RKO (cell line): ENCODE results near the gene CD164.
"Not testable (repeated sequence)": the region's sequence is repeated elsewhere in the genome, so short reads cannot be mapped to it uniquely, and the experiment has no call there.

ENCODE experiments used
- DNase-seq: peaks from one replicate; pipeline ENCODE4 v3.0.0-alpha.2; 2016; ENCODE audit warnings: low spot score

The CD164 gene

DNA sequence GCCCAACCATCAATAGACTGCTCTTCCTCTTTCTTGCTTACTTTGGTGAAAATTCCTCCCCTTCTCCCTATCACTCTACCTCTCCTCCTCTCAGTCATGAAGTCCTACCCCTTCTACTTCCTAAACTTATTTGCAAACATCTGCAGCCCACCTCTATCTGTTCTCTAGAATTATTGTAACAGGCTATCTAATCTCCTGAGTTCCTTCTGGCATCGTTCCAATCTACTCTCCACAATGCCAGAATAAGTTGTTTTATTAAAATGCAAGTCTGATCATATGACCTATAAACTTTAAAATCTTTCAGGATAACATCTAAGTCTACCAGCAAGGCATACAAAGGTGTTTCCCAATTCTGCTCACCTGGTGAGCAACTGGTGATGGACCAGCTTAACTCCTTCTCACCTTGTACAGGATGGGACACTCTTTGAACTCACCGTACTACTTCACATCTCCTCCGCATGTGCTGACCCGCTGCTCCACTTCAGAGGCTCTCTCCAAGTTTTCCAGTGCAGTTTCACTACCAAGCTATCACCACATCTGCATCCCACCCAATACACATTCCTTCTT lies 7.9 kb downstream of the CD164 start:
- no peak for DNase-seq

DNA sequence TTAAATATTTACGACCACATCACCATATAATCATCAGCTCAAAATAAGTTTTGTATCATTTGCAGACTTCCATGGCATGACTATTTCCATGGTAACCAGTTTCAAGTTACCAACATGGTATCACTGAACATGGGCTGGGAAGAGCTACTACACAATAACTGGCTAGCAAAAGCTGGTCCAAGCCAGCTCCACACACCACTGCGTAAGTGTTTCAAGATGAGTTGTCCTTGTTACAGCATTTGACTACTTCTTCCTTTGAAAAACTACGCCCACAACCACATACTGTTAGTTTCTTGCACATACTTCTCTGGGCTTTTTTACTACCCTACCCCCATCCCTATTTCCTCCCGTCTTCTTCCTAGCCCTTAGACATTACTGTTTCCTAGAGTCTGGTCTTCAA lies 8.5 kb downstream of the CD164 start:
- DNase-seq, result peak; percentile 15

DNA sequence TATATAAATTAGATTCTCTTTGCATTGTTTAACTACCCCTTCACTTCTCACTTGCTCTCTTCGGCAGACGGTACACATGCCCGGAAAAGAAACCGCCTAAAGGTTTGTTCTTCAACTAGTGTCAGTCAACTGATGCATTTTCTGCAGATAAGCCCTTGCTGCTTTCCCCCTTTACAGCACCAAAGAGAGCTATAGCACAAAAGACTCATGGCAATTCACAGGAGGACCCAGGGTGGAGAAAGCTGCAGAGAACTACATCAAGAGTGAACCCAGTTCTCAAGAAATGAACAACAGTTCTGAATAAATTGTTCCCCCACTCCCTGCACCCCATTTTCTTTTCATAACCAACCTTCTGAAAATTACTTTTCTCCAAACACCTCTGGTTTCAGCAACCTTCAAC lies 8.9 kb downstream of the CD164 start:
- DNase-seq, result no peak

DNA sequence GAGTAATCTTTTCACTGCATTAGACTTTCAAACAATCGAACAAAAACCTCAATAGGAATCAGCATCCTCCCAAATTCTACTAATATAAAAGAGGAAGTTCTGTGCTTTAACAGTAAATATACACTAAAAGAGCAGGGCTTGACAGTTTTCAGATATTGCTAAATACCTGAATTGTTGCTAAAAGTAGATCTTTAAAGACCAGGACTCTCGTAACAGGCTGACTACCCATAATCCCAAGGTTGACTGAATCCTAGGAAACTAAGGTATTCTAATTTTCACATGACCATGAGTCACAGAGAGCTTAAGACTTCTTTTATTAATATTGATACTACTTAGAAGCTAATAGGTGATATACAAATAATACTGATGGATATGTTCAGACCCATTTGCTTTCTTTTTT lies 10.1 kb downstream of the CD164 start:
- DNase-seq, result no peak

DNA sequence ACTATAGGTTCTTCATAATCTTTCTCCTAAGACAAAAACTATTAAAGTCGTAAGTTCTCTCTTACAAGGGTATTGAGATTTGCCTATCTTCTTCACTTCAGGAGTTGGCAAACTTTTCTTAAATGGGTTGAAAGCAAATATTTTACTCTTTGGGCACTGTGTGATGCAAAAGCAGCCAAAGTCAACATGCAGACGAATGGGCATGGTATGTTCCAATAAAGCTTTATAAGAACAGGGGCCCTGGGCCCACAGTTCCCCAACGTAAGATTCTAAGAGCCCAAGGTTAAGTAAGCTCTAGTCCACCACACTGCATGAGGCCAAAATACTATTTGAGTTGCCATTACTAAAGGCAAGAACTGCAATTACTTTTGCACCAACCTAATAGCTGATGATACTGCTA lies 11.5 kb downstream of the CD164 start:
- no peak for DNase-seq

DNA sequence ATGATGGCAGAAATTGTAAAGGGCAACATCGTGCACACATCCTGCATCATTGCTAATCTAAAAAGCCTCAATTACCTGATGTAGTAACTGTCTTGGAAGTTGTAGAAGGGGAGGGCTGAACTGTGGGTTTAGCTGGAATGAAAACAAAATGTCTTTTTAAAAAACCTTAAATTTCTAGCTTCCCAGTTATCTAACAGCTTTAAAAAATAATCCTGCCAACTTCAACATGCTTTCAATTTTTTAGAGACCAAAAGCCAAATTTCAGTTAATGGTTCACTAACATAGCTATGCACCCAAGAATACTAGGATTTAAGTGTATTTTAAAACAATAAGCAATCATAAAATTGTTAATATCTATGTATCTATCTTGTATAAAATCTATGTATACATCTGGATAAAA lies 11.9 kb downstream of the CD164 start:
- no peak for DNase-seq

DNA sequence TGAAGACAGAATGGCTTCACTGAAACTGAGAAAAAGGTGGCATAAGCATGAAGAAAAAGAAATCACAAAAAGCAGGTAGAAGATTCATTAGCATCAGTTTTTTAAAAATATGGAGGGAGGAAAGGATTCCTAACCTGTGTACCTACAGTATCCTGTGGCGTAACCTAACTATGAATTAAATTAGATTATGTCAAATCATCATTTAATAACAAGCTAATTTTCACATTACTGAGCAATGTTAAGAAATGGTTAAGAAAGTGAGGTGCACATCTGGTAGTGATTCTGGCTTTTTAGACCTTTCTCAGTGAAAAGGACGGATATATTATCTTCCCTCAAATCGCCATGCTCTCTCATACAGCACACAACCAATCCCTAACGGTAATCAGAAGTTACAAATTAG lies 12.5 kb downstream of the CD164 start:
- no peak for DNase-seq

DNA sequence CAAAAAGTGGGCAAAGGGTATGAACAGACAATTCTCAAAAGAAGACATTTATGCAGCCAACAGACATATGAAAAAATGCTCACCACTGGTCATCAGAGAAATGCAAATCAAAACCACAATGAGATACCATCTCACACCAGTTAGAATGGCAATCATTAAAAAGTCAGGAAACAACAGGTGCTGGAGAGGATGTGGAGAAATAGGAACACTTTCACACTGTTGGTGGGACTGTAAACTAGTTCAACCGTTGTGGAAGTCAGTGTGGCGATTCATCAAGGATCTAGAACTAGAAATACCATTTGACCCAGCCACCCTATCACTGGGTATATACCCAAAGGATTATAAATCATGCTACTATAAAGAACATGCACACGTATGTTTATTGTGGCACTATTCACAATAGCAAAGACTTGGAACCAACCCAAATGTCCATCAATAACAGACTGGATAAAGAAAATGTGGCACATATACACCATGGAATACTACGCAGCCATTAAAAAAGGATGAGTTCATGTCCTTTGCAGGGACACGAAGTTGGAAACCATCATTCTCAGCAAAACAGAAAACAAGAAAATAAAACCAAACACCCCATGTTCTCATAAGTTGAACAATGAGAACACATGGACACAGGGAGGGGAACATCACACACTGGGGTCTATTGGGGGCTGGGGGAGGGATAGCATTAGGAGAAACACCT lies 17.7 kb downstream of the CD164 start:
- not testable (repeated sequence) for DNase-seq

DNA sequence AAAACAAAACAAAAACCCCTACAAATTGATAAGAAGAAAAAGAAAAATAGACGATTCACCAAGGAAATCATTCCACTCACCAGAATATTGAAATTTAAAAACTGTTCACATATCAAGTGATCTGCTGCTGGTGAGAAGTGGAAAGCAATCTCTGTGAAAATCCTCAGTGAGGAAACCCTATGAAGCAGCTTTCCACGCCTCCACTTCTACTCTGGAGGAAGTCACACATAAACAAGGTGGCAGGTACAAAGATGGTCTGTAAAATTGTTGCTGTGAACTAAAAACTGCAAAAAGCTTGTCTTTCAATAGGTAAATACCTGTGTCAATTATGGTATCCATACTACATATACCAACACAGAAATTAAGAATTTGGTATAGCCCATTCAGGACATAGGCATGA lies 18.5 kb downstream of the CD164 start:
- no peak for DNase-seq

DNA sequence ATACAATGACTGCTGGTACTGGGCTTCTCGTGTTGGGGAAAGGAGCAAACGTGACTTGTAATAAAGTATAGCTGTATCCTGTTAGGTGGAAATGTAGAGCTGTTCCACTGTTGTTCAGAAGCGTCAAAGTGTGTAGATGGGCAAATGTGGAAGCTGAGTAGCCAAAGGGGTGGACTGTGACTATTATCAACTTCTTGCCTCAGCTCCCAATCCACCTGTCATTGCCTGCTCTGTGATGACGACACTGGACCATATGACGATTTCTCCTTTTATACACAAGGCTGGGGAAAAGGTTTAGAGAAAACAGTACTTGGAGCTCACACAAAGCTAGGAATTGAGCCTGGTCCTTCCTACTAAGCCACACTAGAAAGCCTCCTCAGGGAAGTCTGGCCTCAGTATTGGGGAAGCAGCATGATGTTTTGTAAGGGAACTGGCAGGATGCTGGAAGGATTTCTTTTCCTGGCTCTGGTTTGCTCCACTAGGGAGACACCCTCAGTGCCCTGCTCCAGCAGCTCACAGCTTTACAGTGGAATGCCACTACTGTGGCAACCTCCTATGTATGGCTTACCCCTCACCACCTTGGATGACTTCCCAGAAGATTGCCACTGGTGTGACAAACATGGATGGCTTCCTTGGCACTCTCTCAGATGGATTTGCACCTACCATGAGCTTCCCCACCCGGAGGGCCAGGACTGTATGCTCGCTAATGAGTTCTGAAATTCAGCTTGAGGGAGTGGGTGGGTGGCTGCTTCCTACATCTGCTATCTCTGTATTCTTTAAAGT lies 20.0 kb downstream of the CD164 start:
- DNase-seq, result no peak

DNA sequence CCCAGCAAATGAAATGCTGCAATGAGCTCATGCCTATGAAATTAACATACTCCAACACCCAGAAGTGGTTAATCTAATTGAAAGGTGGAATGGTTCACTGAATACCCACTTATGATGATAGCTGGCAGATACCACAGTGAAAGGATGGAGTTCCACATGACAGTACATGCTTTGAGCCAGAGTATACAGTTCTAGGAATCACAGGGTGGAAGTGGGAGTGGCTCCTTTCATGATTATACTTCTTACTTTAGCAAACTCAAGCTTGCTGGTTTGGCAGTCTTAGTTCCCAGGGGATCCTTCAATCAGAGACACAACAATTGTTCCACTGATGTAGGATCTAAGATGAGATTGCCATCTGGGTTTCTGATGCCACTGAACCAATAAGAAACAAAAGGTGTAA lies 21.5 kb downstream of the CD164 start:
- no peak for DNase-seq

DNA sequence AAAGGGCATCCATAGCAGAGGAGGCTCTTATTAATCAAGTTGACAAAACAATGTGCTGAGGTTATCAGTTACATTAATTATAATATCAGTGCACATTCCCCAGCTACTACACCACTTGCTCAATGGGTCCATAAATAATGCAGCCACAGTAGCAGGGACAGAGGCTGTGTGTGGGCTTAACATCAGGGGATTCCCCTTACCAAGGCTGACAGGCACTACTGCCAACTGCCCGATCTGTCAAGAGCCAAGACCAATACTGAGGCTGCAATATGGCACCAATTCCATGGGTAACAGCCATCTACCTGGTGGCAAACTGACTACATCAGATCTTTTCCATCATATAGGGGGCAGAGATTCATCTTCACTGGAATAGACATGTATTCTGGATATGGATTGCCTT lies 22.0 kb downstream of the CD164 start:
- DNase-seq, result no peak

DNA sequence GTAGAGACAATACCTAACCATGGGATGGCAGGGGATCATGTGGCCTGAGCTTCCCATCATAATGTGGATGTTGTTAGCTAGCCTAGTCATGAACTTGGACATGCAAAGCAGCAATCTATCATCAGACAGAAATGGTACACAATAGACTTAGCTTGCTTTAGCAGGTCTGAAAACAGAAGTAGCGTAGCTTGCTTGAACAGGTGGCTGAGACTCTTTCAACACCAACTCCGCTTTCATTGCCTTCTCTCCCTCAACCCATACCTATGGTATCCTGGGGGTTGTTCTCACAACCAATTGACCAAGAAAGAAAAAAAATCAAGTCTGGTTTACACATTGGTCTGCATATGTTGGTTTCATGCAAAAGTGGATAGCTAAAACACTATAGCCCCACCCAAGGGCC lies 23.0 kb downstream of the CD164 start:
- DNase-seq, result no peak

DNA sequence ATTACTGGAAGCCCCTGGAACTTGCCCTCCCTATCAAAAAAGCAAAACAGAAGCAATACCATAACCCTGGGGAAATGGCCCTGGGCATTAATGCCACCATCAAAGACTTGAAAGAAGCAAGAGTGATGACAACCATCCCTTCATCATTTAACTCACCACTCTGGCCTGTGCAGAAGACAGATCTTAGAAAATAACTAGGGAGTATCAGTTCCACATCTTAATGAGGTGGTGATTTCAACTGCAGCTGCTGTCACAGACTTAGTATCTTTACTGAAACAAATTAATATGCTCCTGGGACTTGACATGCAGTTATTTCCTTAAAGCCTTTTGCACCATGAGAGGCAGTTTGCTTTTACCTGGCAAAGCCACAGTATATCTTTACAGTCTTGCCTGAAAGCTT lies 24.1 kb downstream of the CD164 start:
- DNase-seq, result no peak

DNA sequence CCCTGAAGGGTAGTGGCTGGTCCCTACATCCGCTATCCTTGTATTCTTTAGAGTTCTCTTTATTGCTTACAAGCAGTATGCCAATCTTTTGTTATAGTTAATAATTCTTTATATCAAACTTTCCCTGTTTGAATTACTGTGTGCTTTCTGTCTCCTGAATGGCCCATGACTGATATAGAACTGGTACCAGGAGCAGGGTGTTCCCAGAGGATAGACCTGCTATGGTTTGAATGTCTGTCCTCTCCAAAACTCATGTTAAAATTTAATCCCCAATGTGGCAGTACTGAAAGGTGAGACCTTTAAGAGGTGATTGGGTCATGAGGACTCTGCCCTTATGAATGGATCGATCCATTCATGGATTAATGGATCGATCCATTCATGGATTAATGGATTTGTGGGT lies 26.0 kb downstream of the CD164 start:
- DNase-seq, result no peak

DNA sequence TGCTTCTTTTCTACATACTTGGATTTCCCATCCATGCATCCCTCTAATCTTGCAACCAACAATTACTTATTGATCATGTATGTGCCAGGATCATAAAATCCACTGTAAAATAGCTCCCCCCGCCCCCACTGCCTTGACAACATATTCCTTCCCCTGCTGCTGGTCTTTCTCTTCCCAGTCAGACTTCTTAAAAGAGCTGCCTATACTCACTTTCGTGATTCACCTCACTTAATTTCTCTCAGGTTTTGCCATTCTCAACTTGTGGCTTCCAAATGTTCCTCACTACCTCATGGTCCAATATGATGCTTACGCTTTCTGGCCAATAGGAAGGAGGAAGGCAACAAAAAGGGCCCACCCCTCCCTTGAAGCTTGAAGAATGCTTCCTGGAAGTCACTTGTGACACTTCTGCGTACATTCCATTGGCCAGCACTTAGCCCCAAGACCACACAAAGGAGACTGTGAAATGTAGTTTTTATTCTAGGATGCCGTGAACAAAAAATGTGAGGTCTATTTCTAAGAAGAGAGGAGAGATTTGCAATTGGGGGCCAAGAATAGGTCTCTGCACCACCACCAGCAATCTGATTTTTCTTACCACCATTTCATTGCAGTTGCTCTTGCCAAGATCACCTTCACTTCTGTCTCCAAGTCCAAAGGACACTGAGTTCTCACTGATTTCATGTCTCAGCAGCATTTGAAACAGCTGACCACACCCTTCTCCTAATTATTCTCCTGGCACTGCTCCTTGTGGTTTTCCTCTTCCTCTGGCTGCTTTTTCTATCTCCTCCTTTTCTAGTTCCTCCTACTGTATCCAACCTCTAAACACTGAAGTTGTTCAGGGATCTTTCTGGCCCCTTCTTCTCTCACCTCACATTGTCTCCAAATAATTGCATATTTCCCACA lies 30.8 kb downstream of the CD164 start:
- no peak for DNase-seq

DNA sequence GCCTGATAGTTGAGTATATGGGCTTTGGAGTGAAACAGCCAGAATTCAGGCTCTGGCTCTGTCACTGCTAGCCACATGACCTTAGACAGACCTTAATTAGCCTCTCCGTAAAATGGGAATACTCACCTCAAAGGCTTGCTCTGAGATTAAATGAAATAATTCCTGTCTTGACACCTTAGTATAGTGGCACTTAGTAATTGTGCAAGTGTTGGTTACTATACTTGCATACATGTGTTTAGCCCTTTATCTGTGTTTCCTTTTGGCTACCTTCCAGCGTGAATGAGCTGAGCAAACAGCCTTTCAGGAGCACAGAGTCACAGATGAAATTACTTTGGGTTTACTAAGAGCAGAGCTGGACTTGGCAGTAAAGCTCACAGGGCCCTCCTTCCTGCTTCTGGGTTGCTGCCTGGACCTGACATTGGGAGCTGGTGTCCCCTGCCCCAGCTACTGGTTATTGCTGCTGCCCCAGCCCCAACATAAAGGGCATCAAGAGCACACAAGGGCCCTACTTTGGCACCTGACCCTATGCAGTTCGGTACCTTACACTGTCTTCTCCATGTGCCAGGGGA lies 32.8 kb downstream of the CD164 start:
- DNase-seq, result peak; percentile 11

DNA sequence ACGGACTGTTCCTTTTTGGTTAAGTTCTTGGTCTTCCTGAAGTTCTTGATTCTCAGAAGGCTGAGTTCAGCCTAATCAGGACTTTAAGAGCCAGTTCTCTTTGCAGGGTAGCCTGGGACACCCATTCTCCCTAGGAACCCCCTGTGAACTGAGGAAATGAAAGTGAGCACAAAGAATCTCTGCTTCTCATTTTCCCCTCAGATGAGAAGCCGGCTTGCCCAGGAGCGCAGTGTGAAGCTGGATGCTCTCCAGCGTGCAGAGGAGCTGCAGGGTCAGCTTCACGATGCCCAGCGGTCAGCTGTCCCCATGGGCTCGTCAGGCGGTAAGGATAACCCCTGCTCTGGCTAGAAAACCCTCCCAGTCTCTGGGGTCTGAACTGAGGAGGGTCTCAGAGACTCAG lies 34.0 kb downstream of the CD164 start:
- no peak for DNase-seq

DNA sequence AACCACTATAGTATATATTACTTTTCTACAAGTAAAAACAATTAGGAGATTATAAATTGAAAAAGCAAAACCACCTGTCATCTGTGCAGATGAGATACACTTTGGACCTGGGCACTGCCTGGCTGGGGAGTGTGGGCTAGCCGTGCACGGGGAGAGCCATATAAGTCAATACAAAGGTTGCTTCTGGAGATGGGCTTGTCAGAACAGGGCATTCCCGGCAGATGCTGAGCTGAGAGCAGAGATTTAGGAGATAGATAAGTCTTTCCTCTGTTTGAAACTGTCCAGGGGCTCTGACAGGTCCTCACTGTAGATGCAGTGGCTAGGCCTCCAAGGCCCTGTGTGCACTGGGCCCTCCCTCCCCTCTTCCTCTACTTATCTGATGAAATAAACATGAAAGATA lies 34.5 kb downstream of the CD164 start:
- no peak for DNase-seq

DNA sequence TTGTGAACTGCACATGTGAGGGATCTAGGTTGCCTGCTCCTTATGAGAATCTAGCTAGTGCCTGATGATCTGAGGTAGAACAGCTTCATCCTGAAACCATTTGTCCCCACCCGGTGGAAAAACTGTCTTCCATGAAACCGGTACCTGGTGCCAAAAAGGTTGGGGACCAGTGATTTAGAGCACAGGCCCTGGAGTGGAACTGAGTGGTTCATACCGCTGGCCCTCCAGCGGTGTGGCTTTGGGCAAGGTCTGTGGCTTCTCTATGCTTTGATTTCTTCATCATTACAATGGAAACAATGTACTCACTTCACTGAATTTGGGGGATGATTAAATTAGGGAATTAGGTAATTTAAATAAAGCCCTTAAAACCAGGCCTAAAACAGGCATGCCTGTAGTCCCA lies 36.3 kb downstream of the CD164 start:
- no peak for DNase-seq

DNA sequence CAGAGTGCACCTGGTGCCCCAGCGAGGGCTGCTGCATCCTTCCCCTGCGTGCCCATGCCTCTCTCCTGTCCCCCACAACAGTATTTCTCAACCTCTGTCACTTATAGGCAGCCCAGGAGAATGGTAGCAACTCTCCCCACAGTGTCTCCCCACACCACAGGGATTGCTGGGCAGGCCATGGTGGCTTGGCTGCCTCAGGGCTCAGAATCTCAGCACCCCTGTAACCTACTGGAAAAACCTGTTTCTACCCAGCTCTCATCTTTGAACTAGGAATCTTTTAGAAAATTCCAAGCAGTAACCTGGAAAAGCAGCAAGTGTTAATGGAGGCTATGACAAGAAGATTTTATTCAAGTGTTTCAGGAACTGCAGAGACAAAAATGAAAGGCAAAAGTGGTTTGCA lies 38.0 kb downstream of the CD164 start:
- DNase-seq, result no peak

DNA sequence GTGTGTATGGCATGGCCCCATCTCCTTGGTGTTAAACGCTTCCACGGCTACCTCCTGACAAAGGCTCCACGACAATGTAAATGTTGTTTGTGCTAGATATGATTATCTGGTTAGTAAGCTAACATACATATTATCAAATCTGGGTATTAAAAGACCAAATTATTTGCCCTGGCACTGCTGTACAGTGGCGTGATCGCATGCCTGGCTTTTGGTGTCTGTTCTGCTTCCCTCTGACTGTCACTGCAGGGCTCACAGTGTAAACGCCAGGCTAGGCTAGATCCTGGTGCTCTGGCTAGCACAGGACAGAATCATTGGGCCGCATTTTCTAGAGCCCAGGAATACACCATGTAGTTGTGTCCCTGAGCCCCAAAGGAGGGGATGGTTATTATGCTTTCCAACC lies 38.7 kb downstream of the CD164 start:
- no peak for DNase-seq
